HG02943 (cell line): Measurements from ENCODE around the gene AGTRAP.

Source experiments
- ATAC-seq: cut with Tn5 transposase; IDR thresholded peaks from one replicate; pipeline ENCODE4 v1.9.1; 2021; ENCODE audit warnings: mild to moderate bottlenecking, low read depth, moderate library complexity; ENCODE audit not compliant: unreplicated experiment

Gene AGTRAP

GRCh38 chr1:11731691-11732283 is 4.1 kb upstream of the AGTRAP start:
- ATAC-seq = no peak

- ATAC-seq = no peak
Observed at GRCh38 chr1:11733306-11733705, 2.6 kb upstream of the AGTRAP start.

- ATAC-seq = no peak
Observed at GRCh38 chr1:11735531-11735853, 444 bp upstream of the AGTRAP start.

- ATAC-seq = no peak
Observed at GRCh38 chr1:11736746-11737639, 1.1 kb downstream of the AGTRAP start.

- no peak for ATAC-seq
Observed at GRCh38 chr1:11738096-11738495, 2.2 kb downstream of the AGTRAP start.

GRCh38 chr1:11738783-11739182 is 2.8 kb downstream of the AGTRAP start:
- ATAC-seq = no peak

- no peak for ATAC-seq
Observed at GRCh38 chr1:11740258-11741192, 4.6 kb downstream of the AGTRAP start.

- ATAC-seq = no peak
Observed at GRCh38 chr1:11741482-11741881, 5.5 kb downstream of the AGTRAP start.

GRCh38 chr1:11741919-11742558 is 6.1 kb downstream of the AGTRAP start:
- ATAC-seq = no peak

- no peak for ATAC-seq
Observed at GRCh38 chr1:11744287-11744686, 8.4 kb downstream of the AGTRAP start.

GRCh38 chr1:11746092-11746491 is 10.2 kb downstream of the AGTRAP start:
- ATAC-seq = no peak

GRCh38 chr1:11746795-11747487 is 11.0 kb downstream of the AGTRAP start:
- no peak for ATAC-seq

- ATAC-seq = no peak
Observed at GRCh38 chr1:11748294-11749202, 12.6 kb downstream of the AGTRAP start.

GRCh38 chr1:11749203-11749689 is 13.3 kb downstream of the AGTRAP start:
- no peak for ATAC-seq

GRCh38 chr1:11749996-11750395 is 14.1 kb downstream of the AGTRAP start:
- no peak for ATAC-seq

GRCh38 chr1:11751087-11751486 is 15.2 kb downstream of the AGTRAP start:
- ATAC-seq = no peak

GRCh38 chr1:11752359-11753088 is 16.6 kb downstream of the AGTRAP start:
- ATAC-seq = no peak

GRCh38 chr1:11753555-11754208 is 17.7 kb downstream of the AGTRAP start:
- ATAC-seq = no peak
